Testis (tissue), 3 donors: Measurements from ENCODE around the gene PLXND1. TPM values are rescaled to one million over a fixed set of nuclear protein-coding genes. Genes with fewer than 3 reads are reported as not detected.

ENCODE experiments used
- DNase-seq: peaks from one replicate; pipeline ENCODE4 v3.0.0-alpha.2; 2019
- H3K27ac ChIP-seq, 2 donors: fragments of 200-600 bp; sonication (generic); one replicate each; pipeline ENCODE4 v1.5.1; 2019
- H3K27me3 ChIP-seq: fragments of 200-600 bp; sonication (generic); one replicate; pipeline ENCODE4 v1.5.1; 2019
- H3K36me3 ChIP-seq: fragments of 200-600 bp; sonication (generic); one replicate; pipeline ENCODE4 v1.5.1; 2017; ENCODE audit warnings: low read depth; ENCODE audit errors: missing control alignments
- H3K4me1 ChIP-seq: fragments of 200-600 bp; sonication (generic); one replicate; pipeline ENCODE4 v1.5.1; 2019
- H3K4me3 ChIP-seq, 2 donors: fragments of 200-600 bp; sonication (generic); one replicate each; pipeline ENCODE4 v1.5.1; 2017 to 2019
- H3K9me3 ChIP-seq: fragments of 200-600 bp; sonication (generic); one replicate; pipeline ENCODE4 v1.5.1; 2017
- CTCF ChIP-seq, 3 experiments: fragments of 450-650 bp in 2 of 3; fragments of 200-600 bp in 1 of 3; sonication (generic) in 1 of 3; IDR thresholded peaks; one replicate each; pipeline ENCODE4 v1.5.1; 2016 to 2019; ENCODE audit warnings: antibody characterized with exemption in 3 of 3, mild to moderate bottlenecking in 2 of 3, moderate library complexity in 1 of 3
- POLR2A ChIP-seq: fragments of 450-650 bp; IDR thresholded peaks from one replicate; pipeline ENCODE4 v1.6.1; 2017; ENCODE audit warnings: antibody characterized with exemption, mild to moderate bottlenecking, moderate library complexity
- WGBS, 2 donors: methylation state at CpG; one replicate each; pipeline ENCODE4 v1.1.5; 2018; 5-methylcytosine and 5-hydroxymethylcytosine counted together
- intact Hi-C: fragments of 100-400 bp; cut with DNase I; formaldehyde crosslinking; loops from one replicate; pipeline ENCODE4 v1.15.1; 2023; ENCODE audit warnings: low total_unique reads
- polyA plus RNA-seq: library from polyadenylated mRNA; stranded (reverse); fragments of 350-450 nt; fragmentation: Illumina TruSeq; extraction: RNeasy Lipid Tissue Mini Kit (QIAGEN cat#74804); gene quantifications from one replicate; pipeline ENCODE4 v1.2.3, GENCODE V29; 2014; ENCODE audit warnings: low read depth, low replicate concordance; ENCODE audit not compliant: insufficient read depth
- total RNA-seq, 2 donors: library from RNA; depleted of rRNA; stranded (reverse); fragments of >200 nt; gene quantifications; one replicate each; pipeline ENCODE4 v1.2.3, GENCODE V29; 2016

The PLXND1 gene
- total and polyA plus RNA-seq, 3 donors from 2014 or later = 50.2 to 87.8 (median 69.2) TPM

GRCh38 chr3:129626744-129627349 lies 20.4 kb upstream of the PLXND1 start:
- TF ChIP-seq CTCF (IDR thresholded peaks at IDR 0.05) (no peak), POLR2A (no peak)
- Histone ChIP-seq H3K36me3 (no peaks in the 10 kb centered on the region), H3K4me3 (peak overlapping the region; percentile 62 to 73), H3K9me3 (no peaks in the 10 kb centered on the region), H3K4me1 (peaks cover 39% of the 10 kb centered on the region), H3K27me3 (no peaks in the 10 kb centered on the region), H3K27ac (peak overlapping the region; percentile 89)
- DNase-seq = peak; percentile 93
- 2% methylated on average over 40 of the region's 49 CpGs; no CpG with 5 or more reads in 1 of the 2 donors for WGBS, 2 donors
- intact Hi-C loops = no loop called here

GRCh38 chr3:129625072-129625874 lies 18.8 kb upstream of the PLXND1 start:
- Histone ChIP-seq H3K9me3 (no peaks in the 10 kb centered on the region), H3K27ac (peak overlapping the region in 1 of 2 donors; percentile 78), H3K4me3 (no peak overlapping the region), H3K4me1 (peaks cover 39% of the 10 kb centered on the region), H3K36me3 (no peaks in the 10 kb centered on the region), H3K27me3 (no peaks in the 10 kb centered on the region)
- 57 to 77% methylated on average over 7 to 12 of the region's 12 CpGs for WGBS, 2 donors
- no peak for DNase-seq
- intact Hi-C loops = no loop called here
- TF ChIP-seq CTCF (IDR thresholded peaks at IDR 0.05) (no peak), POLR2A (no peak)

- H3K27me3 ChIP-seq = no peaks in the 10 kb centered on the region
- WGBS, 2 donors = 66 to 69% methylated on average over 9 to 11 of the region's 11 CpGs
- H3K4me1 ChIP-seq = peaks cover 39% of the 10 kb centered on the region
- intact Hi-C loops = no loop called here
- no peaks in the 10 kb centered on the region for H3K9me3 ChIP-seq
- no peak overlapping the region for H3K4me3 ChIP-seq
- DNase-seq = no peak
- no peaks in the 10 kb centered on the region for H3K36me3 ChIP-seq
- TF ChIP-seq CTCF (IDR thresholded peaks at IDR 0.05) = no peak
- TF ChIP-seq POLR2A = no peak
- H3K27ac ChIP-seq = peak overlapping the region in 1 of 2 donors; percentile 78
Observed at GRCh38 chr3:129624347-129625071, 18.0 kb upstream of the PLXND1 start.

GRCh38 chr3:129623447-129624118 lies 17.1 kb upstream of the PLXND1 start:
- intact Hi-C loops = no loop called here
- H3K36me3 ChIP-seq = no peaks in the 10 kb centered on the region
- no peak for TF ChIP-seq CTCF (IDR thresholded peaks at IDR 0.05)
- TF ChIP-seq POLR2A = no peak
- peak overlapping the region in 1 of 2 donors; percentile 78 for H3K27ac ChIP-seq
- no peaks in the 10 kb centered on the region for H3K9me3 ChIP-seq
- no peak for DNase-seq
- H3K4me1 ChIP-seq = peaks cover 48% of the 10 kb centered on the region
- H3K4me3 ChIP-seq = no peak overlapping the region
- 56 to 69% methylated on average over 13 to 17 of the region's 17 CpGs for WGBS, 2 donors
- H3K27me3 ChIP-seq = no peaks in the 10 kb centered on the region
